ENCODE results near the gene CACNA2D1. TPM values are rescaled to one million over a fixed set of nuclear protein-coding genes. Genes with fewer than 3 reads are reported as not detected.

The CACNA2D1 gene
- total RNA-seq, 2 experiments from 2014 or later: not detected

DNA sequence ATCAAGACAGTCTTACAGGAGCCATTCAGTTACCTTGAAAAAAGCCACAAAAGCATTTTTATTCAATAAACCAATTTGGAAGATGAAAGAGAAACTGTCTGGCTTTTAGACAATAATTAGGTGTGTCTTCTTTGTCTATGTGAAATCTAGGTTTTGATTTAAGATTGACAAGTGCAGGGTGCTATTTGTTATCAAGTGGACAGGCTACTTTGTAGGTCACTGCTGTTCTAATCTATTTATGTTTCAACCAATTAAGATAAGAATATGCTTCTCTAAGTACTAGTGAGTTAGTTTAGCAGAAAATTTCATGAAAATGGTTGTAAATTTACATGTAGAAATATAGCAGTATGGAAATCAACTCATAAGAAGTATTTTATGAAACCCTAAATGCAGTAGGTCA, 177.5 kb downstream of the CACNA2D1 start:
- TF ChIP-seq, protein P1, sequence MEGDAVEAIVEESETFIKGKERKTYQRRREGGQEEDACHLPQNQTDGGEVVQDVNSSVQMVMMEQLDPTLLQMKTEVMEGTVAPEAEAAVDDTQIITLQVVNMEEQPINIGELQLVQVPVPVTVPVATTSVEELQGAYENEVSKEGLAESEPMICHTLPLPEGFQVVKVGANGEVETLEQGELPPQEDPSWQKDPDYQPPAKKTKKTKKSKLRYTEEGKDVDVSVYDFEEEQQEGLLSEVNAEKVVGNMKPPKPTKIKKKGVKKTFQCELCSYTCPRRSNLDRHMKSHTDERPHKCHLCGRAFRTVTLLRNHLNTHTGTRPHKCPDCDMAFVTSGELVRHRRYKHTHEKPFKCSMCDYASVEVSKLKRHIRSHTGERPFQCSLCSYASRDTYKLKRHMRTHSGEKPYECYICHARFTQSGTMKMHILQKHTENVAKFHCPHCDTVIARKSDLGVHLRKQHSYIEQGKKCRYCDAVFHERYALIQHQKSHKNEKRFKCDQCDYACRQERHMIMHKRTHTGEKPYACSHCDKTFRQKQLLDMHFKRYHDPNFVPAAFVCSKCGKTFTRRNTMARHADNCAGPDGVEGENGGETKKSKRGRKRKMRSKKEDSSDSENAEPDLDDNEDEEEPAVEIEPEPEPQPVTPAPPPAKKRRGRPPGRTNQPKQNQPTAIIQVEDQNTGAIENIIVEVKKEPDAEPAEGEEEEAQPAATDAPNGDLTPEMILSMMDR (IDR thresholded peaks at IDR 0.05): no peak
- H3K4me3 Mint-ChIP-seq: no peak overlapping the region
- H3K36me3 Mint-ChIP-seq (ENCODE audit: low read depth): no peaks in the 10 kb centered on the region
- no peak overlapping the region for H3K27ac Mint-ChIP-seq
- H3K4me1 Mint-ChIP-seq (ENCODE audit: low read depth): no peaks in the 10 kb centered on the region
- intact Hi-C loops (cut with micrococcal nuclease): no loop called here
- ATAC-seq (no peak), DNase-seq (no peak)
- H3K9me3 Mint-ChIP-seq: peaks cover 2% of the 10 kb centered on the region
- ChIA-PET CTCF (no interaction called here), POLR2A (no interaction called here)
- H3K27me3 Mint-ChIP-seq: no peaks in the 10 kb centered on the region

DNA sequence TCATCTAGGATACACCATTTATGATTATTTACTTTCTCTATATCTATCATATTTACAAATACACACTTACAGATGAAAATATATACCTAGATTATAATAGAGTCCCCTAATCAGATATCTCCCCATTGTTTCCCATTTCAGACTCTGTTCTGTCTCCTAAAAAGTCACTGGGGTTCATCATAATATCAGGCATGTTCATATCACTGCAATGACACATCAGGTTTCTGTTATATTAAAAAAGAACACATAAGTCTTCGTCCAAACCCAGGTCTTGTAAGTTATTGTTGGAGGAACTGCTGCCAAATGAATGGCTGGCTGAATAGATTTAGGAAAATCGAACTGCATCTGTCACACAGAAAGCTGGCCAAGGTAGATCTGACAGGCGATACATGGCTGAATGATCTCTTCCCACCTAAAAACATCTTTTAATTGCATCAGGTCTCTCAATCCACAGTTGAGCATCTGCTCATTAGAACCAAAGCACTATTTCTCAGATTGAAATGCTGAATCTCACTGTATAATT, 178.7 kb downstream of the CACNA2D1 start:
- ChIA-PET POLR2A (no interaction called here), CTCF (no interaction called here)
- no peak for DNase-seq
- TF ChIP-seq, protein P1 (IDR thresholded peaks at IDR 0.05): no peak
- ATAC-seq: no peak
- intact Hi-C loops (cut with micrococcal nuclease): no loop called here
- H3K4me3 Mint-ChIP-seq: no peak overlapping the region
- no peak overlapping the region for H3K27ac Mint-ChIP-seq
- peaks cover 2% of the 10 kb centered on the region for H3K9me3 Mint-ChIP-seq
- H3K27me3 Mint-ChIP-seq: no peaks in the 10 kb centered on the region
- no peaks in the 10 kb centered on the region for H3K4me1 Mint-ChIP-seq (ENCODE audit: low read depth)
- H3K36me3 Mint-ChIP-seq (ENCODE audit: low read depth): no peaks in the 10 kb centered on the region

DNA sequence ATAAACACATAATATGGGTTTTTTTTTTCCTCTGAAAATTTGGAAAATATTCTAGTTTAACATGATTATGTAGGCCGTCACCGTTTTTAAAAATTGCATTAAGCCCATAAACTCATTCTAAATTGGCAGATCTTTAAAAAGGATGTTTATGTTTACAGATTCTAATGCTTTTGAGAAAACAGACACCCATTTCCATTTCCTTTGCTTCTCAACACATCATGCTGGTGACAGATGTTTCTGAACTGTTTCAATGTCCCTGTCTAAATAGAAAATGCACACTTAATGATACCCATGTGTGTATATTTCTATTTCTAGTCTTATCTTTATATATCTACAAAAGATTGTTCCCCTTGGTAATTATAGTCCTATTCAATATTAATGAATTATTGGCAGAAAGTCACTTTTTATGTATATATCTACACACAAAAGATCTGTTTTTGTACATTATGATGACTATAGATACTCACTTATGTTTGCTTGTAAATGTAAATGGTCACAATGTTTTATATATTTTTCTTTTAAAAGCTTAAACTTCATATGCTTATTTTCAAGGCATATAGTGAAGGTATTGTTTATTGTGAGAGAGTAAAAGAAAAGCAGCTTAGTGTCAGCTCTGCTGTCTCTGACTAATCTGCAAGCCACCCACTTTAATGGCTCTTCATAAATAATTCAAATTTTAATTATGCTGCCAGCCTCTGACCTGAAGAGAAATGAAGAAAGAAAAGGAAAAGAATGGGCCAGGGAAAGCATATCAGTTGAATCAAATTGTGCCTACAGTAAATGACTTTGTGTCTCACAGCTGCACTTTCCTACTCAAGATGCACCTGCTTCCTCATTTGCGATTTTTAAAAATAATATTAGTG, 179.4 kb downstream of the CACNA2D1 start:
- Mint-ChIP-seq H3K36me3 (ENCODE audit: low read depth) (no peaks in the 10 kb centered on the region), H3K27me3 (no peaks in the 10 kb centered on the region), H3K4me3 (no peak overlapping the region), H3K4me1 (ENCODE audit: low read depth) (no peaks in the 10 kb centered on the region), H3K9me3 (peaks cover 2% of the 10 kb centered on the region), H3K27ac (no peak overlapping the region)
- ChIA-PET POLR2A (no interaction called here), CTCF (no interaction called here)
- DNase-seq (no peak), ATAC-seq (no peak)
- intact Hi-C loops (cut with micrococcal nuclease): no loop called here
- TF ChIP-seq, protein P1 (IDR thresholded peaks at IDR 0.05): no peak

DNA sequence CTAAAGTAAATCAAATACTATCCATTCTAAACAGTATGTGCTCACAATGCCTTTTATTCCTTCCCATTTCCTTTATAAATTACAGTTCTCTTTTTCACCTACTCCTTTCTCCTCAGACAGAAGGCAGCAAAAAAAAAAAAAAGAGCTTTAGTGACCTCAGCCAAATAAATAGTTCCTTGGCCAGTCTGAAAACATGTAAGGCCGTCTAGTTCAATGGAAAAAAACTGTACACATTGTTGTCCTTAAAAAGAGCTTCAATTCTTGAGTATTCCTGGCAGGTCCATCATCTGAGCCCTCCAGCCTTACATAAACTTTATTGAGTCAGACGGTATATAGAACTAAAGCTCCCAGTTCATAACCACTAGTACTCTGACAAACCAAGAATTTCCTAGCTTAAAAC, 185.4 kb downstream of the CACNA2D1 start:
- no peak for ATAC-seq
- intact Hi-C loops (cut with micrococcal nuclease): loop anchor here (10.0 kb wide), 1 partner anchor 467 kb away; no protein-coding TSS in a partner anchor
- POLR2A ChIA-PET: no interaction called here
- DNase-seq: no peak
- TF ChIP-seq, protein P1 (IDR thresholded peaks at IDR 0.05): no peak
- CTCF ChIA-PET: interaction anchor here (1.1 to 1.6 kb wide), 3 partner anchors 11 to 24 kb away, joined by 3 to 4 read pairs (median 3); no protein-coding TSS in a partner anchor
- Mint-ChIP-seq H3K27me3 (no peaks in the 10 kb centered on the region), H3K27ac (no peak overlapping the region), H3K36me3 (ENCODE audit: low read depth) (no peaks in the 10 kb centered on the region), H3K4me3 (no peak overlapping the region), H3K9me3 (peaks cover 4% of the 10 kb centered on the region), H3K4me1 (ENCODE audit: low read depth) (no peaks in the 10 kb centered on the region)

DNA sequence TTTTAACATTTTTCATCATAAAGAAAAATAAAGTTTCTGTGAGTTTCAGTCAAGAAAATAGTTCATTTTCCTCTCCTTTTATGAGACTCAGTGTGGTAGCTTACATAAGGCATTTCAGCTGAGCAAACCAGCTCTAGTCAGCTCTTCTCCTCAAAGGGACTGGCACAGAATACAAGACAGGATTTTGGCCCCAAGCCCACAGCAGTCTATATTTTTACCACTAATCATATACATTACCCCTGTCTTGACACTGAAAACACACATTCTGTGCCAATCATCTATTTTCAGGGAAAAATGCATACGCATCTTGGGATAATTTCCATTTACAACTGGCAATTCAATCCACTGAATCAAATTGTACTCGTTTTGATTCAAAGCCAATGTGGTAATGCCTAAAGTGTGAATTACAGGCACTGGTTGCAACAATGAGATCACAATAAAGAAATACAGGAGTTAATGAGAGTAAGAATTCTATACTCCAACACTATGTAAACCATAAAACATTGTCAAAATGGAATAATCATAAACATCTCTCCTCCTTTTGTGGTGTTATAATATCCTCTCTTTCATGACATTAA, 186.4 kb downstream of the CACNA2D1 start:
- Mint-ChIP-seq H3K4me3 (no peak overlapping the region), H3K27me3 (no peaks in the 10 kb centered on the region), H3K36me3 (ENCODE audit: low read depth) (no peaks in the 10 kb centered on the region), H3K27ac (no peak overlapping the region), H3K4me1 (ENCODE audit: low read depth) (no peaks in the 10 kb centered on the region), H3K9me3 (peaks cover 4% of the 10 kb centered on the region)
- intact Hi-C loops (cut with micrococcal nuclease): loop anchor here (10.0 kb wide), 1 partner anchor 468 kb away; no protein-coding TSS in a partner anchor
- no peak for DNase-seq
- ATAC-seq: no peak
- POLR2A ChIA-PET: no interaction called here
- TF ChIP-seq, protein P1 (IDR thresholded peaks at IDR 0.05): no peak
- CTCF ChIA-PET: interaction anchor here (1.6 kb wide), 1 partner anchor 10 kb away, joined by 4 read pairs; no protein-coding TSS in a partner anchor
